HG03280 (cell line): ENCODE data around the gene SPOCK1.

Source experiments
- ATAC-seq: cut with Tn5 transposase; IDR thresholded peaks from one replicate; pipeline ENCODE4 v1.9.1; 2021; ENCODE audit warnings: mild to moderate bottlenecking, moderate library complexity; ENCODE audit not compliant: unreplicated experiment

SPOCK1 gene

DNA sequence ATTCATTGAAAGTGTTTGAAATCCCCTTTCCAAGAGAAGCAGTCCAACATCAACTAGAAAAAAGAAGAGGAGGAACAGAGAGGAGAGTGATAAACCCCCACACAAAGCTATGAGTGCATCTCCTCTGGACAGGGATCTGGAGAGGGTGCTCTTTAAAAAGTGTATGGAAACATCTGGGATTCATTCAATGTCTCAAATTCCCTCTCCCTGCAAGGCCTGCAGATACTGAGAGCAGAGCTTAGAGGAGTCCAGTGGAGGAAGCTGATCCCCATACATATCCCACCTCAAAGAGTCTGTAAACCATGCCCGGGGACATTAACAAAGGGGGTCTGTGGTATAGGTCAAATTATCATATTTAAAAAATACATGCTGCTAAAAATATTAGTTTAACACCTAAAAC is 2.2 kb downstream of the SPOCK1 start:
- ATAC-seq, result no peak

- ATAC-seq, result no peak
Measured at GRCh38 chr5:137492331-137492730, 6.8 kb downstream of the SPOCK1 start.

DNA sequence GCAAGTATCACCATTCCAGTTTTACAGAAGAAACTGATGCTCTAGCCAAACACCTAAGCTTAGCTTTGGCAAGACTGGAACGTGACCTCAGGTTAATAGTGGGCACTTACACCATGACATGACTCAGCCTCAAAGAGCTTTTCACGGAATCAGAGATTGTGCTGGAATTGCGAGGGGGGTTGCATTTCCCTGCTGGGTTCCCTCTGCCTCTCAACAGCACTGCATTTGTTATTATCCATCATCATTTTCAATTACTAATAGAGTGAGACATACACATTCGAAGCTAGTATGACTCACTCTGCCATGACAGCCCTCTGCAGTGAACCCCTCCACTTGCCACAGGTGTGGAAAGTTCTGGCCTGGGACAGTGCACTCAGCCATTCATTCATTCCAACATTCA is 8.0 kb downstream of the SPOCK1 start:
- no peak for ATAC-seq

DNA sequence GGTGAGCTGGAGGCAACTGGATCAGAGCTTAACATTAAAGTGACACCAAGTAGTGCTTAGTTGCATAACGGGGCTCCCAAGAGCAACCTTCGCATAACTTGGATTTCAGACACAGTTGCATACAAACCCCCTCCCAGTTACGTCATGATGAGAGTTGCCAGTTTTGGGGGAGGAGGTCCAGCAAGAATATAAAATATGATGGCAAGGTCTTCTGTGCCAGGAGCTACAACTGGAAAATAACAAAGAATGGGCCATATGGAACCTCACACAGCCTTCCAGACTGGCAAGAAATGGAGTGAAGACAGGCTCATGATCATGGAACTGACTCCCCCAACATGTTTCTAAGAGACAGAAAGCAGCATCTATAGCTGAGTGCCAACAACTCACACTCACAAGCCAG is 8.5 kb downstream of the SPOCK1 start:
- no peak for ATAC-seq

- ATAC-seq, result no peak
Measured at GRCh38 chr5:137488974-137489373, 10.2 kb downstream of the SPOCK1 start.

- ATAC-seq, result no peak
Measured at GRCh38 chr5:137488516-137488915, 10.6 kb downstream of the SPOCK1 start.

DNA sequence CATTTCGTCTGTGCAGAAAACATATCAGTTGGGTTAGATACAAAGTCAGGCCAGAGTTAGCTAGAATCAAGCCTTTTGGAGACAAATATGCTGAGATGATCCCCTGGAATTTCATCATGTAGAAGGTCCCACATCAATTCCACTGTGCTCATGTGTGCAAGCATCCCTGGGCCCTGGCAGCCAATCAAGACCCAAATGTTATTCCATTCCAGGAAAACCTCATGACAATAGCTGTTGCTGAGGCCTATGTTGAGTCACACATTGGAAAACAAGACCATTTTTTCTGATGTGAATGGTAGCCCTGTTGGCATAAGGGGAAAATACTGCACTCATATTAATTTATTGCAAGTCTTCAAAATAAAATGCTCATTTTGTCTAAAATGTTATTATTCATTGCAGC is 11.5 kb downstream of the SPOCK1 start:
- no peak for ATAC-seq

DNA sequence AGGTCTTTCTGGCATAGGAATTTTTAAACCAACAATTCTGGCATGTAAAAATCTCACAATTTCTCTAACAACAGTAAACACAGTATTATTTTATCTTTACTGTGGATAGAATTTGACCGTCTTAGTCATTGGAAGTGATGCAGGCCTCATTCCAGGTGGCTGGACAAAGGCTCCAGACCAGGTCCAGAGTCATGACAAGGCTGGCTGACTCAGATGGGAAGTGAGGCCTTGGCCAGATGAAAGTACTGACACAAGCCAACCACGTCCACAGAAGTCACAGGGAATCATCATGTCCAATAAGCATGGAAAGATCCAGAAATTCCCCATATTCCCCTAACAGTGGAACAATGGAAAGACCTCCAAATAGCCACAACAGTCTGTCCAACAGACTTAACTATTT is 12.4 kb downstream of the SPOCK1 start:
- ATAC-seq, result no peak

- no peak for ATAC-seq
Measured at GRCh38 chr5:137481596-137481995, 17.5 kb downstream of the SPOCK1 start.

GRCh38 chr5:137478043-137478442 is 21.1 kb downstream of the SPOCK1 start:
- ATAC-seq, result no peak

DNA sequence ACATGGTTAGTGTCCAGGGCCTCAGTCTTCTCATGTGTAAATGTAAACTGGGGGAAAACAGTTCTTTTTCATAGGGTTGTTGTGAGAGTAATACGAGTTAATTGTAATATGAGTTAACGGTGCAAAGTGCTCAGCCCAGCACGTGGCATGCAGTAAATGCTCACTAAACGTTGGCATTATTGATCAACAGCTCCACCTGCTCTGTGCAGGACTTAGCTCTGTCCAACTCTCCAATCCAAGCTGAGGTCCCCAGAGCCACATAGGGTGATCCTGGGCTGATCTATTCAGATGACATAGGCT is 28.3 kb downstream of the SPOCK1 start:
- ATAC-seq, result no peak

GRCh38 chr5:137470111-137470920 is 28.8 kb downstream of the SPOCK1 start:
- ATAC-seq, result no peak

DNA sequence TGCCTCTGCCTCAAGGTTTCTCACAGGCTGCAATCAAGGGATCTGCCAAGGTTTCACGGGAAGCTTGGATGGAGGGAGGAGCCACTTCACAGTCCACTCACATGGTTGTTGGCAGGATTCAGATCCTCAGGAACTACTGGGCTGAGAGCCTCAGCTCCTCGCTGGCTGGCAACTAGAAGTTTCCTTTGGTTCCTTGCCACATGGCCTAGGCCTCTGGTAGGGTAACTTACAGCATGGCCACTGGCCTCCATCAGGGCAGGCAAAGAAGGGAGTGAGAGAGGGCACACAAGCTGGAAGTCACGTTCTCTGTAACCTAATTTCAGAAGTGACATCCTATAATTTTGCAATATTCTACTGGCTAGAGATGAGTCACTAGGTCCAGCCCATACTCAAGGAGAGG is 32.2 kb downstream of the SPOCK1 start:
- no peak for ATAC-seq

GRCh38 chr5:137465930-137466329 is 33.2 kb downstream of the SPOCK1 start:
- ATAC-seq, result no peak

DNA sequence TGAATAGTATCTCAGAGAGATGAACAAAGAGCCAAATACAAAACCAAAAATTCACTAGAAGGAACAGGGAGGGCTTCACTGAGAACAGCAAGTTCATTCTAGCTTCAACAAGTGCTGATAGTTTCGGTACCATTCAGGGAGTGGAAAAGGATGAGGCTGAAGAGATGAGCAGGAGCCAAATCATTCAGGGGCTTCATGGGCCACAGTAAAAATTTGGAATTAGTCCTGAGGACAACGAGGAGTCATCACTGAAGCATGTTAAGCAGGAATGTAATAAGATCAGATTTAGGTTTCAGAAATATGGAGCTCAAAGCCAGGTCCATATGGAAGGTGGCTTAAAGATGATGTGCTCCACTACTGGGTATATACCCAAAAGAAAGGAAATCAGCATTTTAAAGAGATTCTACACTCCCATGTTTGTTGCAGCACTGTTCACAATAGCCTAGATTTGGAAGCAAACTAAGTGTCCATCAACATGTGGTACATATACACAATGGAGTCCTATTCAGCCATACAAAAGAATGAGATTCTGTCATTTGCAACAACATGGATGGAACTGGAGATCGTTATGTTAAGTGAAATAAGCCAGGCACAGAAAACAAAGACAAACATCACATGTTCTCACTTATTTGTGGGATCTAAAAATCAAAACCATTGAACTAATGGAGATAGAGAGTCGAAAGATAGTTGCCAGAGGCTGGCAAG is 36.2 kb downstream of the SPOCK1 start:
- ATAC-seq, result no peak

- ATAC-seq, result no peak
Measured at GRCh38 chr5:137462265-137462590, 36.9 kb downstream of the SPOCK1 start.

- no peak for ATAC-seq
Measured at GRCh38 chr5:137461391-137462264, 37.5 kb downstream of the SPOCK1 start.

DNA sequence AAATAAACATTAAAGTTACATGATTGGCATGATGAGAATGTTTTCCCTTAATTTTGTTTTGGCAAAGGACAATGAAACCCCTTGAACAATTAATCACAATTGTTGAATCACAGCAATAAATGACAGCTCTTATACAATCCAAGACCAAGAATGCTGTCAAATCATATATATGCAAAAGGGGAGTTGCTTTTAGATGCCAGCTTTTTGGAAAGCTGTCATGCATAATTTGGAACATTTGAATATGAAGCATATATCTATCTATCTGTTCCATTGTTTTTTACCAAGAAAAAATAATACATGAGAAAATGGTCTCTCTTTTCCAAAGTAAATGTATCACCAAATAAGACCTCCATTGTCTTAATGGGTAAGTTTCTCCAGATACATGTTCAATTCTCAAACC is 44.5 kb downstream of the SPOCK1 start:
- ATAC-seq, result no peak

GRCh38 chr5:137453483-137454080 is 45.5 kb downstream of the SPOCK1 start:
- ATAC-seq, result no peak

- ATAC-seq, result no peak
Measured at GRCh38 chr5:137450759-137451158, 48.4 kb downstream of the SPOCK1 start.

DNA sequence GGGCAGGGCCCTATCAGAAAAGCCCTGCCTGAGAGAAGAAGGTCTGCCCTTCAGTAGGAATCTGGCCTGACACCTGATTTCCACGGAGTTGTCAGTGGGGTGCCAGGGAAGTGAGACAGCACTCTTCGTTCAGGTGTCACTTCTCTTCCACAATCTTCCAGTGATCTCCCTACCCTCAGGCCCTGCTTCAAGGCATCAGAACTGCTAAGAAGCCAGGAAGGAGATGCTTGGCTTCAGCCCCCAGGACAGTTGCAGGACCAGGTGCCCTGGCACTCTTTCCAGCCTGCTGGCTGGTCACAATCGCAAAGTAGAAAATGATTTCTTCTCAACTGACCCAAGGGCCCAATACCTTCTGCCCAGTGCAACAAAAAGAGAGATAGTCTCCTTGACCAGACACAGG is 50.3 kb downstream of the SPOCK1 start:
- no peak for ATAC-seq
